Measurements from ENCODE around the gene TMIGD1. TPM values are rescaled to one million over a fixed set of nuclear protein-coding genes. Genes with fewer than 3 reads are reported as not detected.
A peak's percentile ranks its signal among the peaks of the same experiment; 100 is the strongest.

Gene TMIGD1, protein sequence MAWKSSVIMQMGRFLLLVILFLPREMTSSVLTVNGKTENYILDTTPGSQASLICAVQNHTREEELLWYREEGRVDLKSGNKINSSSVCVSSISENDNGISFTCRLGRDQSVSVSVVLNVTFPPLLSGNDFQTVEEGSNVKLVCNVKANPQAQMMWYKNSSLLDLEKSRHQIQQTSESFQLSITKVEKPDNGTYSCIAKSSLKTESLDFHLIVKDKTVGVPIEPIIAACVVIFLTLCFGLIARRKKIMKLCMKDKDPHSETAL
- polyA plus RNA-seq (2013, experiment 1 of 2), result not detected
- polyA plus RNA-seq (2013, experiment 2 of 2), result not detected

DNA sequence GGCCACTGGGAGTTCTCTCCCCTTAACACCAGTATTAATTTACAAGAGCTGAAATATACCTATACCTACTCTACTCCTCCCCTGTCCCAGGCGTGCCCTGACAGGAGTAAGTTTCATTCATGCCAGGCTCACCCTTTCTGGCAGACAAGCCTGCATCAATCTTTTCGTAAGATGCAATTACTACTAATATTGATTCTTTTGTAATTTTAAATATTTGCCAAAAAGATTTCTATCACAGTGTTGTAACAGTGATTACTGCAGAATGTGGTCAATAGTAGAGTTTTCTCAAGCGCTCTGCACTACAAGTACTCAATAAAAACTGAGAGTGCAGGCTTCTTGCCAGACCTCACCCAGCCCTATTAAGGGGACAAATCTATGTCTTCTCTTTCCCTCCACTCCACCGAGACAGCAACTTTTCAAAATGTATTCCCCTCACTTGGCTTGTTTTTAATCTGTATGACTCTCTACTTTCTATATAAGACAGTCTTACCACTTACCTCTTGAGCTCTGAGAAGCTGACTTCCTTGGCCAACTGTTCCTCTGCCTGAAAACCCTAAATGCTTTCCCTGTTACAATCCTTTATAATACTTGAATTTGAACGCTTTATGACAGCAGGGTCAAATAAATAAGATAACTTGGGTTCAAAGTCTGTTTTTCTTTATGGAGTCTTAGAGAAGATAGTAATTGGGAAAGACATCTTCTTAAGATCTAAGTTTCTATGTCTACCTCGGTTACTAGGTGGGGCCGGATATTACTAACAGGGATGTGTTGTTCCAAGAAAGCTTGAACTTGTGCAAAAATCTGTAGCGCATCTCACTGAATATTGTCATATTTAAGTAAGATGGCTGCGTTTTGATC, at the start of gene TMIGD1:
TMIGD1 (minus strand) TSS at position 555 of the 858 bp plus-strand sequence. CDS start 1,924 bp downstream, outside the sequence.
- WGBS (ENCODE audit: extremely low coverage, insufficient coverage, low lambda C conversion rate), result no CpG with 5 or more reads among the region's 9 CpGs
- Histone ChIP-seq H2BK120ac (ENCODE audit: low read depth, low read length) (no peak within 1 kb of the TSS), H2AK5ac (ENCODE audit: low read length) (no peak within 1 kb of the TSS), H3K56ac (ENCODE audit: low read length) (no peak within 1 kb of the TSS), H3K79me2 (ENCODE audit: control insufficient read depth, insufficient read depth, low read length) (no peaks in the 10 kb centered on the region), H2BK15ac (replicated peaks; ENCODE audit: low read depth) (no peak within 1 kb of the TSS), H3K4me2 (ENCODE audit: low read length) (no peak within 1 kb of the TSS), H3K36me3 (ENCODE audit: control insufficient read depth, insufficient read depth, low read length) (no peaks in the 10 kb centered on the region), H3K23ac (ENCODE audit: low read length) (no peak within 1 kb of the TSS), H3K18ac (ENCODE audit: low read length) (no peak within 1 kb of the TSS), H4K8ac (ENCODE audit: low read depth, low read length) (no peak within 1 kb of the TSS), H3K27ac (ENCODE audit: low read depth, low read length) (no peak within 1 kb of the TSS), H3K27me3 (ENCODE audit: insufficient read depth, low read length, poor library complexity) (no peaks in the 10 kb centered on the region), H3K79me1 (ENCODE audit: low read length) (no peaks in the 10 kb centered on the region), H2BK5ac (ENCODE audit: low read length) (no peak within 1 kb of the TSS), H4K5ac (ENCODE audit: low read length) (no peak within 1 kb of the TSS), H3K4me1 (ENCODE audit: control insufficient read depth, low read depth, low read length) (no peaks in the 10 kb centered on the region), H3K4ac (ENCODE audit: low read depth, low read length) (no peak within 1 kb of the TSS), H3K9ac (ENCODE audit: low read length) (no peak within 1 kb of the TSS), H3K4me3 (ENCODE audit: low read length) (no peak within 1 kb of the TSS)
- no peak for DNase-seq

DNA sequence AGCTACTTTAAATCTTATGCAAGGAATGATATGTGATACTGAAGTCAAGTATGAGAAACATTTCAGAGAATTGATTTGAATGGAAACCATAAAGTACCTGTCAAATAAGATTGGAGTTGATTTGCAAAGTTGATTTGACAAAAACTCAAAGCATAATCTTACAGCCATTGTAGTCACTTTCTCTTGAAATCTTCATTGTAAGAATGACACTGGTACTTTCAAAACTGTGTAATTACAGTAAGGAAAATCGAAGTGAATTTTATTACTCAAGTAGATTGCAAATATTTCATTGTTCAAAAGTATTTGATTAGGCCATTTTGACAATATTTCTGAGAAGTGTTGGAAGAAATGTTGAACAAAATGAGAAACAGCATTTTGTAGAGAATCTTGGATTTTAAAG, 48.5 kb upstream of the TMIGD1 start:
- Histone ChIP-seq H2BK15ac (replicated peaks; ENCODE audit: low read depth) (no peak overlapping the region), H4K8ac (ENCODE audit: low read depth, low read length) (no peak overlapping the region), H4K5ac (ENCODE audit: low read length) (no peak overlapping the region), H3K79me2 (ENCODE audit: control insufficient read depth, insufficient read depth, low read length) (peaks cover 4% of the 10 kb centered on the region), H3K27ac (ENCODE audit: low read depth, low read length) (no peak overlapping the region), H2AK5ac (ENCODE audit: low read length) (no peak overlapping the region), H3K4me3 (ENCODE audit: low read length) (no peak overlapping the region), H3K4ac (ENCODE audit: low read depth, low read length) (no peak overlapping the region), H3K56ac (ENCODE audit: low read length) (no peak overlapping the region), H2BK120ac (ENCODE audit: low read depth, low read length) (no peak overlapping the region), H3K27me3 (ENCODE audit: insufficient read depth, low read length, poor library complexity) (no peaks in the 10 kb centered on the region), H3K36me3 (ENCODE audit: control insufficient read depth, insufficient read depth, low read length) (no peaks in the 10 kb centered on the region), H3K4me2 (ENCODE audit: low read length) (no peak overlapping the region), H3K79me1 (ENCODE audit: low read length) (peaks cover 1% of the 10 kb centered on the region), H2BK5ac (ENCODE audit: low read length) (no peak overlapping the region), H3K4me1 (ENCODE audit: control insufficient read depth, low read depth, low read length) (peaks cover 6% of the 10 kb centered on the region), H3K23ac (ENCODE audit: low read length) (no peak overlapping the region), H3K18ac (ENCODE audit: low read length) (no peak overlapping the region), H3K9ac (ENCODE audit: low read length) (no peak overlapping the region)
- DNase-seq, result no peak
- no CpG with 5 or more reads among the region's 1 CpG for WGBS (ENCODE audit: extremely low coverage, insufficient coverage, low lambda C conversion rate)

DNA sequence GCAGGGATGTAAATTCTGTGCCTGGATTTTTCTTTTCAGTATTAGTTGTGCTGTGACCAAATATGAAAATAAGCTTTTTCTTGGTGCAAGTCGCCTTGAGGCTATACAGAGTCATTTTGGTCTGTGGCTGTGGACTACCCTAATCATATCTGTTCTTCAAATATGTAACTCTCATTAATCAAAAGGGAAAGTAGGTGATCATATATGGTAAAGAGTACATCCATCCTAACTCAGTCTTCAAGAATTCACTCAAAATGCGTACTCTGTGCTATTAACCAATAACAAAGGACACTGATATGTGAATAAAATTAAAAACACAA, 47.4 kb upstream of the TMIGD1 start:
- Histone ChIP-seq H3K79me1 (ENCODE audit: low read length) (peaks cover 1% of the 10 kb centered on the region), H3K23ac (ENCODE audit: low read length) (no peak overlapping the region), H3K27ac (ENCODE audit: low read depth, low read length) (no peak overlapping the region), H3K79me2 (ENCODE audit: control insufficient read depth, insufficient read depth, low read length) (peaks cover 4% of the 10 kb centered on the region), H3K56ac (ENCODE audit: low read length) (no peak overlapping the region), H3K4me1 (ENCODE audit: control insufficient read depth, low read depth, low read length) (peaks cover 9% of the 10 kb centered on the region), H2BK15ac (replicated peaks; ENCODE audit: low read depth) (no peak overlapping the region), H3K9ac (ENCODE audit: low read length) (peak overlapping the region; percentile 8), H2AK5ac (ENCODE audit: low read length) (no peak overlapping the region), H4K8ac (ENCODE audit: low read depth, low read length) (no peak overlapping the region), H3K18ac (ENCODE audit: low read length) (no peak overlapping the region), H3K4me2 (ENCODE audit: low read length) (peak overlapping the region; percentile 2), H3K36me3 (ENCODE audit: control insufficient read depth, insufficient read depth, low read length) (no peaks in the 10 kb centered on the region), H3K4me3 (ENCODE audit: low read length) (no peak overlapping the region), H2BK5ac (ENCODE audit: low read length) (no peak overlapping the region), H3K27me3 (ENCODE audit: insufficient read depth, low read length, poor library complexity) (no peaks in the 10 kb centered on the region), H4K5ac (ENCODE audit: low read length) (no peak overlapping the region), H2BK120ac (ENCODE audit: low read depth, low read length) (no peak overlapping the region), H3K4ac (ENCODE audit: low read depth, low read length) (no peak overlapping the region)
- DNase-seq, result no peak
- WGBS (ENCODE audit: extremely low coverage, insufficient coverage, low lambda C conversion rate), result no CpG with 5 or more reads among the region's 2 CpGs

DNA sequence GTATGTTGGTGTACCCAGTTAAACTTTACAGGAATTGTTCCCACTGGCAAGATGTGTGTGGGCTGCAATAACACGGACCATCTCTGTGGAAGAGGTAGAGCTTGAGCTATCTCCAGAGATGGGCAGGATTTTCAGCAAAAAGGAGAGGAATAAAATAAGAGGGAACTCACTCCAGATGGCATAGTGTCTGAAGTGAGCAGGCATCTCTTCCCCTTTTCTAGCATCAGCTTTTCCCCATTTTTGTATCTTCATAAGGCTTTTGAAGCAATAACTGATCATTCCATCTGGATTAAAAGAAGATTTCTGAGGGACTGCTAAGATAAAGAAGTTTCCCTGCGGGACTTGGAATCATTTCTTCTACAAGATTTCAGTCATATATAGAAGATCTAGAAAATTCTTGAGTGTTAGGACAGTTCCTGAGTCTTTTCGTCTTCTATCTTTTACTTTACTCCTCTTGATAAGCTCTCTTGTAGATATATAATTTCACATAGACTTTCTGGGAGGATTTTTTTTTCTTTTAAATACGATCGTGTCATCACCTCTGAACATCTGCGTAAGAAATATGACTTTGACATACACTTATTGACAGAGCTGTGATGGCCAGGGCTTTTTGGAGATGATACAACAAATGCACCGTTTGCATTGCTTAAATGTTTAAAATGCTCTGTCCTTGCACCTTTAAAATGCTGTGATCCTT, 46.9 kb upstream of the TMIGD1 start:
- no peaks in the 10 kb centered on the region for H3K27me3 ChIP-seq (ENCODE audit: insufficient read depth, low read length, poor library complexity)

DNA sequence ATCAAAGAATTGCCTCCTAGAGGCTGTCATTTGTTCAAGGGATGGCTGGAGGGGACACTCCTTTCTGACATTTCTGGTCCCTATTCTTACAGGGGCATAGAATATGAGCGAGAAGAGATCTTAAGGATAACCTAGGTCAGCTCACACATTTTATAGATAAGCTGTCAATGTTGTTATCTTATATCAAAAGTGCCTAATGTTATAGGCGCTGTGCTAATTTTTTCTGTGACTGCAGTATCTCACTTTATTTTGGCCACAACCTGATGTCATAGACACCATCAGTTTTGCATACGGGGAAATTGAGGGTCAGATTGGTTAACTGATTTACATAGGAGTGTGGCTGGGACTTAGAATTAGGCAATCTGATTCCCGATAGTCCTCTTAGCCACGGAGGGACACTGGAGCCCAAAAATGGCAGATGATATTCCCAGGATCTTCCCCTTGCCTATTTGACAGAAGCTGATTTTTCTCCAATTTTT, 46.1 kb upstream of the TMIGD1 start:
- H3K56ac ChIP-seq (ENCODE audit: low read length), result peak overlapping the region; percentile 82
- no peak overlapping the region for H4K8ac ChIP-seq (ENCODE audit: low read depth, low read length)
- H2AK5ac ChIP-seq (ENCODE audit: low read length), result no peak overlapping the region
- H2BK120ac ChIP-seq (ENCODE audit: low read depth, low read length), result no peak overlapping the region
- no peak overlapping the region for H3K18ac ChIP-seq (ENCODE audit: low read length)
- no peak overlapping the region for H2BK15ac ChIP-seq (replicated peaks; ENCODE audit: low read depth)
- H3K79me2 ChIP-seq (ENCODE audit: control insufficient read depth, insufficient read depth, low read length), result peaks cover 4% of the 10 kb centered on the region
- H3K9ac ChIP-seq (ENCODE audit: low read length), result peak overlapping the region; percentile 83
- peak overlapping the region; percentile 72 for H3K4me3 ChIP-seq (ENCODE audit: low read length)
- DNase-seq, result no peak
- no peak overlapping the region for H3K27ac ChIP-seq (ENCODE audit: low read depth, low read length)
- peaks cover 1% of the 10 kb centered on the region for H3K79me1 ChIP-seq (ENCODE audit: low read length)
- WGBS (ENCODE audit: extremely low coverage, insufficient coverage, low lambda C conversion rate), result no CpG with 5 or more reads among the region's 5 CpGs
- H3K4ac ChIP-seq (ENCODE audit: low read depth, low read length), result no peak overlapping the region
- H3K23ac ChIP-seq (ENCODE audit: low read length), result no peak overlapping the region
- H4K5ac ChIP-seq (ENCODE audit: low read length), result no peak overlapping the region
- peak overlapping the region; percentile 43 for H3K4me2 ChIP-seq (ENCODE audit: low read length)
- no peaks in the 10 kb centered on the region for H3K36me3 ChIP-seq (ENCODE audit: control insufficient read depth, insufficient read depth, low read length)
- H2BK5ac ChIP-seq (ENCODE audit: low read length), result no peak overlapping the region
- H3K27me3 ChIP-seq (ENCODE audit: insufficient read depth, low read length, poor library complexity), result no peaks in the 10 kb centered on the region
- peaks cover 9% of the 10 kb centered on the region for H3K4me1 ChIP-seq (ENCODE audit: control insufficient read depth, low read depth, low read length)

More for the DNA sequence above, 46.9 kb upstream of the TMIGD1 start:
- H3K56ac ChIP-seq (ENCODE audit: low read length), result no peak overlapping the region
- no peak overlapping the region for H3K4ac ChIP-seq (ENCODE audit: low read depth, low read length)
- H3K79me1 ChIP-seq (ENCODE audit: low read length), result peaks cover 1% of the 10 kb centered on the region
- H3K4me1 ChIP-seq (ENCODE audit: control insufficient read depth, low read depth, low read length), result peaks cover 9% of the 10 kb centered on the region
- H2BK120ac ChIP-seq (ENCODE audit: low read depth, low read length), result no peak overlapping the region
- H3K18ac ChIP-seq (ENCODE audit: low read length), result no peak overlapping the region
- no peak overlapping the region for H2BK15ac ChIP-seq (replicated peaks; ENCODE audit: low read depth)
- DNase-seq, result no peak
- H3K4me2 ChIP-seq (ENCODE audit: low read length), result peak overlapping the region; percentile 33
- H3K23ac ChIP-seq (ENCODE audit: low read length), result no peak overlapping the region
- no peak overlapping the region for H2BK5ac ChIP-seq (ENCODE audit: low read length)
- H3K4me3 ChIP-seq (ENCODE audit: low read length), result no peak overlapping the region
- H2AK5ac ChIP-seq (ENCODE audit: low read length), result no peak overlapping the region
- no CpG with 5 or more reads among the region's 7 CpGs for WGBS (ENCODE audit: extremely low coverage, insufficient coverage, low lambda C conversion rate)
- no peak overlapping the region for H3K27ac ChIP-seq (ENCODE audit: low read depth, low read length)
- H4K8ac ChIP-seq (ENCODE audit: low read depth, low read length), result no peak overlapping the region
- H4K5ac ChIP-seq (ENCODE audit: low read length), result no peak overlapping the region
- H3K9ac ChIP-seq (ENCODE audit: low read length), result peak overlapping the region; percentile 38
- peaks cover 4% of the 10 kb centered on the region for H3K79me2 ChIP-seq (ENCODE audit: control insufficient read depth, insufficient read depth, low read length)
- H3K36me3 ChIP-seq (ENCODE audit: control insufficient read depth, insufficient read depth, low read length), result no peaks in the 10 kb centered on the region
